RPMI8226 (cell line): ENCODE results near the gene C10orf120.

Source experiments
- DNase-seq: peaks from one replicate; pipeline ENCODE4 v3.0.0-alpha.2; 2015

C10orf120 gene

DNA sequence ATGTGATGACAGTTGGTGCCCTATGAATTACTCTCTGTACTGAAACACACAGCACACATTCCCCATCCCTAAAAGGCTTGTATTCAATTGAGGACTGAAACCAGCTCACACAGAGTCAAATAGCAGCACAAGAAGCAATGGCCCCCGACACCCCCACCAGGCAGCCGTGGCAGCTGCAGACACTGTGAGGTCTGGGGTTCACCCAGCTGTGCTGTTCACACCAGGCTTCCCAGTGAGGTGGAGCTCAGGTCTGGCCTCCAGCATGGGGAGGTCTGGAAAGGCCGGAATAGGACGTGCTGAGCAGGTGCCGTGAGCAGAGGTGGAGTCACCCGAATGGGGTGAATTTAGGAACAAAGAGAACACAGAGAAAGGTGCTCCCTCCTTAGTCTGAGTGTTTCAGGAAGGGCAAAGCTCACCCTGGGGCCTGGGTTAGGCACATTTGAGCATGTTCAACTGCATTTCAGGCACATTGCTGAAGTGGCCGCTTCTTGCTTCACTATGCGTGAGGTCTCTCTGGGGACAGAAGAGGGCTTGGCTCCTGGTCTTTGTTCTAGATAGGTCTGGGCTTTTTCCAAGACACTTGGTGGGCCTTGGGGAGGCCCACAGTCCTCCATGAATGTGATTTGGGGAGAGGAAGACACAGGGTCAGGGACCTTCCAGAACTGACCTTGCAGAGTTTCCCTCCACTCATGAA is 41.1 kb downstream of the C10orf120 start:
- DNase-seq = no peak

DNA sequence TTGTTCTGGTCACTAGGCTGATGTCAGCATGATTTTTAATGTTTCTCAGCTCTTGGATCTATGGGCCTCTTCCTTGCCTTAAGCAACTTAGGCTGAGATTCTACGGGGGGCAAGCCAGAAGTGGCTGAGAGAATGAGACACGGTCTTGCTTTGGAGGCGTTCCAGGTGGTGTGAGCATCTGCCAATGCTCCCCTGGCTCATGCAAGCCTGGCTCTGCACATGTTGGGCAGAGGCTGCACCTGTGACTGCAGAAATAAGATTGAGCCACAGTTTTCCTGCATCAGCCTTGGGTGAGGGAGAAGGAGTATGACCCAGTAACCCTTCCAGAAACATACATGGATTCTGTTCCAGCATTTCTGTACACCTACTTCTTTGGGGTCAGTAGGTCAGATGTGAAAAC is 41.9 kb downstream of the C10orf120 start:
- no peak for DNase-seq

DNA sequence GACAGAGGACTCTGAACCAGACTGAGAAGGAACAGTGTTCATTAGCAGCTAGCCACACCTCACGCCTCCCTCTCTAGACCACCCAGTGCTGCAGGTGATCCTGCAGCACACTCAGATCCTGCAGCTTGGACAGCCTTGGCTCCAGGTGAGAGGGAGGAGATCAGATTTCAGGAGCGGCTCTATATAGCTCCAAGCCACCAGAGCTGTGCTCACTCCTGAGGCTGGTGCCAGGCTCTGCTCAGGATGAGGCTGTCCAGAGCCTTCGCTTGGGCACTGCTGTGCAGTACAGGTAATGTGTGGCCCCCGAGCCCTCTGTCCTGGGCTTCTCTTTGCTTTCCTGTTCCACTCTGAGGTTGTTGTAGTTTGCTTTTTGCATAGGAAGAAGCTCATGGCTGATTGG is 42.4 kb downstream of the C10orf120 start:
- DNase-seq = no peak

DNA sequence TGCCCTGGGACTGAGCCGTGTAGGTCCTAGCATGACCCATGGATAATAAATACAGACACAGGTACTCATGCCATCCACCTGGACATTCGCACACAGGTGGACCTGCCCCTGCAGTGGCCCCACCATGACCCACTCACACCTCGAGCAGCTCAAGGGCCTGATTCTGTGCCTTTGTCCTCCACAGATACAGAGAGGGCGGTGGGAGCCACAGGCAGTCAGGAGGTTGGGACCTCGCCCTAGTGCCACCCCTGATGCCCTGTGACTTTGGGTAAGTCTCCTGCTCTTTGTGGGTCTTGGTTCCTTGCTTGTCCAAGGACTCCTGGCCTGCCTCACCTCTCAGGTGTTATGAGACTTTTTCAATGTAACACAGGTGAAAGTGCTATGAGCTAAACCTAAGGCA is 42.9 kb downstream of the C10orf120 start:
- DNase-seq = no peak

DNA sequence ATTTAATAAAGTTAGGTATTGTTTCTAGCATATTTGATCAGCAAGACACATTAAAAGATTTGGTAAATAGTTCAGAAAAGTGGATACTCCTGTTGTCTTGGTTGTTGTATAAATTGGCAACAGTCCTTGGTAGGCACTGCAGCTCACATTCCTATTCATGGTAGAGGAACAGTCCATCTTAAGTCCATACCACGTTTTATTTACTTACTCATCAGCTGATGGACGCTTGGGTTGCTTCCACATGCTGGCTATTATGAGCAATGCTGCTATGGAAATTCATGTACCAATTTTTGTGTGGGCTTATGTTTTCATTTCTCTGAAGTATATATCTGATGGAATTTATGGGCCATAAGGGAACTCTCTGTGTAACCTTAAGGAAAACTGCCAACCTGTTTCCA is 43.3 kb downstream of the C10orf120 start:
- no peak for DNase-seq

DNA sequence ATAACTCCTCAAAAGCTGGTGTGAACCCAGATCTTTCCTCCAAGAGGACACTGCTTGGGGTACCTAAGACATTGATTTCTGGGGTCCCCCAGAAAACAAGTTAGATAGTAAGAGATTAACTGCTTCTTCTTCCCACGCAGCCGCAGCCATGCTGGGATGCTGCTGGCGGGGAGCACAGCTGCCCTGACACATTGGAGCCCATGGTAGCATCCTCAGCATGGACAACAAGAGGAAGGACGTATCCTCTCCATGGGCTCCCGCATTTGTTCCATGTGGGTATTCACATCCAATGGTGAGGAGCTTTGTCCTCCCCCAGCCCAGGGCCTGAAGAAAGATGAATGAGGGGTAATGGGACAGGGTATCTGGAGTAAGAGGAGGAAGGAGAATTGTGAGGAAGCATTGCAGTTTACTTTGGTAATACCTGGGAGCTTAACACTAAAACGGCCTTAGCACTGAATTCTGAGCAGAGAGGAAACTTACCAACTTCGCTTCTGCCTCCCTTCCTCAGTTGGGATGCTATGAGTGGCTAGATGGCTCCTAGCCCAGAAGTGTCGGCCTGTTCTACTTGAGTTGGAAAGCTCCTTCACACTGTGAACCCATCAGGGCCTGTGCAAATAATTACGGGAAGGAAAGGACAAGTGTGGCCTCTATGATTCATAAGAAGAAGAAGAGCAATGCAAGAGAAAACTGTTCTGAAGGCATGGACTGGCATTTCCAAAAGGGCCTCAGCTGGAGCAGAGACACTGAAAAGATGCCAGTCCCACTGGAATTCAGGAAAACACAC is 43.9 kb downstream of the C10orf120 start:
- no peak for DNase-seq

DNA sequence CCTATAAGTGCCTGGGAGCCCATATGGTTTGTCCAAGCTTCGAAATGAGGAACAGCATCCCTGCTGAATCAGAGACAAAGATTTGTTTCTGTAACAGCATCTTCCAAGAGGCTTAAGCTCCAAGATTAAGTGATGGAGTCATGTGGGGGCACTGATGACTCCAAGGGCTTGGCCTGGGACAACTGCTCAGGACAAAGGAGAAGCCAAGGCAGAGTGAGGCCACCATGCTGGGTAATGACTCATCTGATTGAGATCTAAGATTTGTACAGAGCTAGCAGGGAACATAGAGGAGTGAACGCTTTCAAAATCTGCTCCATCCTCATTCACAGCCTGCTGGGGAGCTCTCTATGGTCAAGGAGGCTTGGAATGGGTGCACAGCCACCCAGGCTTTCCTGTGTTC is 49.3 kb downstream of the C10orf120 start:
- DNase-seq = no peak

DNA sequence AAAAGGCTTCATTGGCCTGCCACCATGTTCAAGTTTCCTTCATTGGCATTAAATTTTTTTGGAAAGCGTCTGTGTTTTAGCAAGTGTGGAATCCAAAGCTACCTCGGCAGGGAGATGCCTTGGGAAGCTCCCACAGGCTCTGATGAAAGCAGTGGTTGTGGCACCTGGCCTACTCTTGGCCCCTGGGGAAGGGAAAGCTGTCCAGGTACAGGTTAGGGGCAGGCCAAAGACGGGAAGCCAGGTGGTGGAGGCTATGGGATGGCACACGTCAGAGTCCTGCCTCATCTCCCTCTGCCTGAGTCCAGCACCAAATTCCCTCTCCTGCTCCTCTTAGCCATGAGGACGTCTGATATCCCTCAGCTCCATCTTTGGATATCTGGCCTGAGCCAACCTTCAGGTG is 49.7 kb downstream of the C10orf120 start:
- DNase-seq = no peak

DNA sequence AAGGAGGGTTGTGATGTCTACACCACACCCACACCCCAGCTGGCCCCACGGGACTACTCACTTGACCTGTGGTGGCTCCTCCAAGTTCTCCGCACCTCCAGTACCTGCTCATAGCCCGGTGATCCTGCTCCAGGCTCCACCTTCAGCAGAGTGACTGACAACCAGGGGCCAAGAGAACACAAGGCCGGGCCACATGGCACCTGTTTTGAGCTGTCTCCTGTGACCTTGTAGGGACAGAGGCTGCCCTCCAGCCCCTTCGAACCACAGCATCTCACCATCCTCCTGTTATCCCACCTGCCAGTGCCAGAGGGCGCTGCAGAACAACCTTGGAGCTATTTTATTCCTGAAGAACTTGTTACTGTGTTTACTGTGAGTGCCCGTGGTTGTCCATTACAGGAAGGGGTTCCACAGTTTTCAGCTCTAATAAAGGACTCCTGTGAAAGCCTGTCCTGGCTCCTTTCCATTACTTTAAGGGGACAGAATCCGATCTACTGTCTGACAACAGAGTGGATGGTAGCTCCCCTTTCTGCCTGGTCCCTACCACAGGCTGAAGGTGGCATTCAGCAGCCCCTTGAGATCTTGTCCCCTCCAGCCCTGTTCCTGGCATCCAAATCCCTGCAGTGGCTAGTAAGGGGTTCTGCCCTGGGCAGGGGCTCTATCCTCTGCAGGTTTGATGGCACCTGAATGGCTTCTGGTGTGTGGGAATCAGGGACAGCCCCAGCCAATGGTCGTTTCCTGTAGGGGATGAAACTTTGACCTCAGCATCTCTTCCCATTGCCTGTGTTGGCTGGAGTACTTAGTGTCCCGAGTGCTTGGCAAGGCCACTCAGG is 50.8 kb downstream of the C10orf120 start:
- peak; percentile 40 for DNase-seq
